ENCODE data around the gene DDX17. TPM values are rescaled to one million over a fixed set of nuclear protein-coding genes. Genes with fewer than 3 reads are reported as not detected.

Gene DDX17
- polyA plus RNA-seq, 1 donor (not counting 4 experiments of a cell fraction or from before 2014, with no cell fraction given) = 270 TPM

- Histone ChIP-seq H3K27me3 (ENCODE audit: control insufficient read depth, extremely low read depth, insufficient read depth, low read length) (no peaks in the 10 kb centered on the region), H3K9ac (ENCODE audit: control insufficient read depth, extremely low read depth, insufficient read depth, low read length) (no peak overlapping the region), H3K36me3 (ENCODE audit: control insufficient read depth in 2 of 2, extremely low read depth in 1 of 2, insufficient read depth in 2 of 2, low read length in 2 of 2) (peaks cover 40 to 59% of the 10 kb centered on the region in 2 experiments), H3K27ac (ENCODE audit: control insufficient read depth, insufficient read depth, low read length) (no peak overlapping the region), H3K4me2 (ENCODE audit: control insufficient read depth, extremely low read depth, insufficient read depth, low read depth, low read length) (no peak overlapping the region), H2AFZ (ENCODE audit: control insufficient read depth, low read length) (no peak overlapping the region), H3K9me3 (ENCODE audit: control insufficient read depth, low read depth, low read length) (no peaks in the 10 kb centered on the region), H3K9me1 (ENCODE audit: control insufficient read depth, extremely low read depth, insufficient read depth, low read length) (peaks cover 3% of the 10 kb centered on the region), H3K79me2 (ENCODE audit: control insufficient read depth, insufficient read depth, low read length) (peaks cover 84% of the 10 kb centered on the region), H3K4me3 (ENCODE audit: control insufficient read depth in 2 of 3, extremely low read depth in 1 of 3, insufficient read depth in 2 of 3, low read depth in 1 of 3, low read length in 3 of 3) (no peak overlapping the region), H4K20me1 (ENCODE audit: control insufficient read depth, extremely low read depth, insufficient read depth, low read length) (peaks cover 31% of the 10 kb centered on the region), H3K4me1 (ENCODE audit: control insufficient read depth, extremely low read depth, insufficient read depth, low read length) (peaks cover 2% of the 10 kb centered on the region)
- FAIRE-seq (no peak), DNase-seq (ENCODE audit: low read depth, low spot score) (no peak)
- TF ChIP-seq CTCF (optimal IDR thresholded peaks at IDR 0.05 in 1 of 3, IDR thresholded peaks at IDR 0.05 in 1 of 3, conservative IDR thresholded peaks at IDR 0.05 in 1 of 3; ENCODE audit: extremely low read depth in 1 of 3, insufficient read depth in 2 of 3, low read length in 3 of 3) = no peak
- TF ChIP-seq EZH2 (IDR thresholded peaks at IDR 0.05; ENCODE audit: low read length) = no peak
- dilution Hi-C loops (cut with MboI; ENCODE audit: extremely low pct_ligation_motif_present, low sequenced_read_pairs) = no loop called here
These were observed 8.2 kb downstream of the DDX17 start for GRCh38 chr22:38497869-38498268.

- no peak overlapping the region for H3K27ac ChIP-seq (ENCODE audit: control insufficient read depth, insufficient read depth, low read length)
- TF ChIP-seq CTCF (optimal IDR thresholded peaks at IDR 0.05 in 1 of 3, IDR thresholded peaks at IDR 0.05 in 1 of 3, conservative IDR thresholded peaks at IDR 0.05 in 1 of 3; ENCODE audit: extremely low read depth in 1 of 3, insufficient read depth in 2 of 3, low read length in 3 of 3) (no peak), EZH2 (IDR thresholded peaks at IDR 0.05; ENCODE audit: low read length) (no peak)
- H3K4me1 ChIP-seq (ENCODE audit: control insufficient read depth, extremely low read depth, insufficient read depth, low read length) = no peaks in the 10 kb centered on the region
- no peak overlapping the region for H3K4me3 ChIP-seq (ENCODE audit: control insufficient read depth in 2 of 3, extremely low read depth in 1 of 3, insufficient read depth in 2 of 3, low read depth in 1 of 3, low read length in 3 of 3)
- FAIRE-seq = no peak
- dilution Hi-C loops (cut with MboI; ENCODE audit: extremely low pct_ligation_motif_present, low sequenced_read_pairs) = no loop called here
- H3K79me2 ChIP-seq (ENCODE audit: control insufficient read depth, insufficient read depth, low read length) = peaks cover 63% of the 10 kb centered on the region
- no peaks in the 10 kb centered on the region for H3K27me3 ChIP-seq (ENCODE audit: control insufficient read depth, extremely low read depth, insufficient read depth, low read length)
- no peaks in the 10 kb centered on the region for H3K9me3 ChIP-seq (ENCODE audit: control insufficient read depth, low read depth, low read length)
- no peak overlapping the region for H3K9ac ChIP-seq (ENCODE audit: control insufficient read depth, extremely low read depth, insufficient read depth, low read length)
- DNase-seq (ENCODE audit: low read depth, low spot score) = no peak
- H3K9me1 ChIP-seq (ENCODE audit: control insufficient read depth, extremely low read depth, insufficient read depth, low read length) = peaks cover 3% of the 10 kb centered on the region
- H4K20me1 ChIP-seq (ENCODE audit: control insufficient read depth, extremely low read depth, insufficient read depth, low read length) = peaks cover 19% of the 10 kb centered on the region
- peaks cover 49 to 73% of the 10 kb centered on the region in 2 experiments for H3K36me3 ChIP-seq (ENCODE audit: control insufficient read depth in 2 of 2, extremely low read depth in 1 of 2, insufficient read depth in 2 of 2, low read length in 2 of 2)
- no peak overlapping the region for H2AFZ ChIP-seq (ENCODE audit: control insufficient read depth, low read length)
- H3K4me2 ChIP-seq (ENCODE audit: control insufficient read depth, extremely low read depth, insufficient read depth, low read depth, low read length) = no peak overlapping the region
These were observed 11.2 kb downstream of the DDX17 start for GRCh38 chr22:38494939-38495338.

Data from keratinocyte (primary cell).